Body of pancreas (tissue), 4 donors: ENCODE results near the gene EPB41L5. TPM values are rescaled to one million over a fixed set of nuclear protein-coding genes. Genes with fewer than 3 reads are reported as not detected.

Experiments
- ATAC-seq: fragments of 150-250 bp; one replicate; pipeline ENCODE4 v1.9.1; 2016
- DNase-seq, 4 donors: peaks; one replicate each; pipeline ENCODE4 v3.0.0-alpha.2; 2019
- H3K27ac ChIP-seq, 4 donors: fragments of 200-600 bp; sonication (generic); 1 replicate in 3 of 4; 2 replicates in 1 of 4; pipeline versions ENCODE4 v1.5.1 to v1.6.1; 2016 to 2019; ENCODE audit warnings: mild to moderate bottlenecking in 1 of 4, mixed read lengths in 1 of 4, moderate library complexity in 1 of 4
- H3K27me3 ChIP-seq, 2 donors: fragments of 200-600 bp; sonication (generic); one replicate each; pipeline ENCODE4 v1.6.0; 2016; ENCODE audit warnings: mild to moderate bottlenecking in 1 of 2
- H3K36me3 ChIP-seq, 2 donors: fragments of 200-600 bp; sonication (generic); replicated peaks in 1 of 2; 2 replicates each; pipeline ENCODE4 v1.5.1; 2016; ENCODE audit warnings: low read depth in 2 of 2; ENCODE audit not compliant: insufficient read depth in 1 of 2
- H3K4me1 ChIP-seq: fragments of 200-600 bp; sonication (generic); one replicate; pipeline ENCODE4 v1.6.0; 2016
- H3K4me3 ChIP-seq, 2 donors: fragments of 200-600 bp; sonication (generic); 1 replicate in 1 of 2; 2 replicates in 1 of 2; pipeline ENCODE4 v1.5.1; 2016 to 2019
- H3K9me3 ChIP-seq, 3 donors: fragments of 200-600 bp; sonication (generic); 1 replicate in 2 of 3; 2 replicates in 1 of 3; pipeline ENCODE4 v1.5.1; 2016
- POLR2A ChIP-seq, 3 donors: fragments of 450-650 bp; IDR thresholded peaks; one replicate each; pipeline ENCODE4 v1.6.1; 2016; ENCODE audit warnings: antibody characterized with exemption in 3 of 3, mild to moderate bottlenecking in 2 of 3
- WGBS, 2 donors: methylation state at CpG; one replicate each; pipeline ENCODE4 v1.1.5; 2017; 5-methylcytosine and 5-hydroxymethylcytosine counted together
- intact Hi-C: fragments of 100-400 bp; cut with DNase I; formaldehyde crosslinking; loops from one replicate; pipeline ENCODE4 v1.15.1; 2023
- total RNA-seq, 2 donors: library from RNA; depleted of rRNA; stranded (reverse); fragments of >200 nt; gene quantifications; one replicate each; pipeline ENCODE4 v1.1.0, GENCODE V29; 2016
- TF ChIP-seq, protein P1 (sequence below), 7 experiments: fragments of 450-650 bp in 4 of 7; fragments of 200-600 bp in 3 of 7; sonication (generic) in 3 of 7; IDR thresholded peaks; one replicate each; pipeline ENCODE4 v1.5.1; 2016 to 2019; ENCODE audit warnings: antibody characterized with exemption in 7 of 7

EPB41L5 gene
- total RNA-seq, 2 donors from 2014 or later: 27.2 to 32.6 TPM

DNA sequence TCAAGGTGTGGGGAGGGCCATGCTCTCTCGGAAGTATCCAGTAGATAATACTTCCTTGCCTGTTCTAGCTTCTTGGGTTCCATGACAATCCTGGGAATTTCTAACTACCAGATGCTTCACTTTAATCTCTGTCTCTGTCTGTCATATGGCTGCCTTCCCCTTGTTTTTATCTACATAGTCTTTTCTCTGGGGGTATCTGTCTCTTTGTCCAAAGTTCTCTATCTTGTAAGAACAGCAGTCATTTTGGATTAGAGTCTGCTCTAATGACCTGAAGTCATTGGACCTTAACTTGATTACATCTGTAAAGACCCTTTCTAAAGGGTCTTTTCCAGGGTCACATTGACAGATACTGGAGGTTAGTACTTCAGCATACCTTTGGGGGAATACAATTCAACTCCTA is 11.4 kb upstream of the EPB41L5 start:
- Histone ChIP-seq H3K27me3 (no peaks in the 10 kb centered on the region), H3K27ac (no peak overlapping the region), H3K36me3 (no peaks in the 10 kb centered on the region), H3K4me1 (no peaks in the 10 kb centered on the region), H3K4me3 (no peak overlapping the region), H3K9me3 (no peaks in the 10 kb centered on the region)
- TF ChIP-seq POLR2A (IDR thresholded peaks at IDR 0.05): no peak
- ATAC-seq (no peak), DNase-seq (no peak)
- WGBS, 2 donors: 95 to 100% methylated on average over 1 of the region's 1 CpG
- intact Hi-C loops: no loop called here

DNA sequence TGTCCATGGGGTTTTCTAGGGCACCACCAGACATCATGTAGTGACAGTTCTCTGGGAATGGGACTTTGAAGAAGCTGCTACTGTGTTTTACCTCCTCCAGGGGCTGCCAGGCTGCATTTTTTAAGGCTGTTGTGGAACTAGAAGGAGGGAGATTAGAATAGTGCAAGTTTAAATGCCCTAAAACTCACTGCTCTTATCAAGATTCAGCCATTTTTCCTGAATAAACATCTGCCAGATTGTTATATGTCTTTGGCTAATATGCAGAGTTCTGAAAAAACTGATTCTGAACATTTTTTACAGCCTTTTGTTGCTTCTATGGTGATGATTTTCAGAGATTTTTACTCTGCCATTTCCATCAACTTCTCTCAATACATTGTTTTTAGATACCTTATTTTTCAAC is 8.6 kb upstream of the EPB41L5 start:
- H3K27ac ChIP-seq: no peak overlapping the region
- ATAC-seq: no peak

DNA sequence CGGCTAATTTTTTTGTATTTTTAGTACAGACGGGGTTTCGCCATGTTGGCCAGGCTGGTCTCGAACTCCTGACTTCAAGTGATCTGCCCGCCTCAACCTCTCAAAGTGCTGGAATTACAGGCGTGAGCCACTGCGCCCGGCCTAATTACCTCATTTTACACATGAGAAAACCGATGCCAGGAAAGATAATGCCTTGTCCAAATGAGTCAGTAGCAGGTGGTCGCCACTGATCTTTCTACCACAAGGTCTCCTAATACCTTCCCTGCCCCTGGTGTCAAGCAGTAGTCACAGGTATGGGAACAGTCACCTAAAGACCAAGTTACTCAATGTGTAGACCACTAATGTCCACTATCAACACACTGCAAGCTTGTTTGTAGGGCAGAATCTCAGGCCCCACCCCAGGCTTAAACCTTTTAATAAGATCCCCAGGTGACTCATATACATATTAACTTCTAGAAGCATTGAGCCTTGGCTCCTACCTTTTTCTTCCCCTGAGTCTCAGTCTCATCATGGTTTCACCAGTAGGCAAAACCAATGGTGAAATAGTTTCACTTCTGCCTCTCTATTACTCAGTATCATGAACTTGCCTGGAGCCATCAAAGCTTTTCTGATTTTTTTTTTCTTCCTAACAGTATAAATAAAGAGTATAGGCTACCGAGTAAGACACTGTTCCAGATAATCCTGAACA is 6.9 kb upstream of the EPB41L5 start:
- H3K27ac ChIP-seq: no peak overlapping the region
- TF ChIP-seq POLR2A (IDR thresholded peaks at IDR 0.05): no peak
- TF ChIP-seq, protein P1, sequence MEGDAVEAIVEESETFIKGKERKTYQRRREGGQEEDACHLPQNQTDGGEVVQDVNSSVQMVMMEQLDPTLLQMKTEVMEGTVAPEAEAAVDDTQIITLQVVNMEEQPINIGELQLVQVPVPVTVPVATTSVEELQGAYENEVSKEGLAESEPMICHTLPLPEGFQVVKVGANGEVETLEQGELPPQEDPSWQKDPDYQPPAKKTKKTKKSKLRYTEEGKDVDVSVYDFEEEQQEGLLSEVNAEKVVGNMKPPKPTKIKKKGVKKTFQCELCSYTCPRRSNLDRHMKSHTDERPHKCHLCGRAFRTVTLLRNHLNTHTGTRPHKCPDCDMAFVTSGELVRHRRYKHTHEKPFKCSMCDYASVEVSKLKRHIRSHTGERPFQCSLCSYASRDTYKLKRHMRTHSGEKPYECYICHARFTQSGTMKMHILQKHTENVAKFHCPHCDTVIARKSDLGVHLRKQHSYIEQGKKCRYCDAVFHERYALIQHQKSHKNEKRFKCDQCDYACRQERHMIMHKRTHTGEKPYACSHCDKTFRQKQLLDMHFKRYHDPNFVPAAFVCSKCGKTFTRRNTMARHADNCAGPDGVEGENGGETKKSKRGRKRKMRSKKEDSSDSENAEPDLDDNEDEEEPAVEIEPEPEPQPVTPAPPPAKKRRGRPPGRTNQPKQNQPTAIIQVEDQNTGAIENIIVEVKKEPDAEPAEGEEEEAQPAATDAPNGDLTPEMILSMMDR (IDR thresholded peaks at IDR 0.05): no peak
- H3K36me3 ChIP-seq: no peaks in the 10 kb centered on the region
- no peak for DNase-seq
- ATAC-seq: no peak
- 85 to 89% methylated on average over 11 of the region's 11 CpGs for WGBS, 2 donors
- no peaks in the 10 kb centered on the region for H3K4me1 ChIP-seq
- H3K27me3 ChIP-seq: no peaks in the 10 kb centered on the region
- H3K4me3 ChIP-seq: no peak overlapping the region
- no peaks in the 10 kb centered on the region for H3K9me3 ChIP-seq
- intact Hi-C loops: no loop called here

More for the DNA sequence above, 8.6 kb upstream of the EPB41L5 start:
- no peaks in the 10 kb centered on the region for H3K4me1 ChIP-seq
- H3K36me3 ChIP-seq: no peaks in the 10 kb centered on the region
- no peak overlapping the region for H3K4me3 ChIP-seq
- TF ChIP-seq, protein P1 (IDR thresholded peaks at IDR 0.05): no peak
- no peak for DNase-seq
- no peaks in the 10 kb centered on the region for H3K27me3 ChIP-seq
- H3K9me3 ChIP-seq: no peaks in the 10 kb centered on the region
- intact Hi-C loops: no loop called here

DNA sequence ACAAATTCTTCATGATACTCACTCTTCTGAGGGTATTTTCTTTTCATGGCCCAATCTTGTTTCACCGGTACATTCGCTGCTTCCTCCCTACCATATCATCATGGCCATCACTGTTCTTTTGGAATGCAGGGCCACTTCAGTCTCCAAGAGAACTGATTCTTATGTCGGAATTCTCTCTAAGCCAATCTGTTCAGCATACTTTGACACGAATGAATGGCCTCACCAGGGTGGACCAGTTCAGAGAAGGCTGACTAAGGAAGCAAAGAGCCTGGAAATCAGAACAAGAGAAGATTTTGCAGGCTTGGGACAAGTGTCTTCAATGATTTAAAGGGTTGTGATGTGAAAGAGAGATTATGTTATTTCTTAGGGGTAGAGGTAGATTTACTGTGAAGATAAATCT is 5.0 kb upstream of the EPB41L5 start:
- Histone ChIP-seq H3K4me1 (peaks cover 8% of the 10 kb centered on the region), H3K27ac (no peak overlapping the region), H3K27me3 (no peaks in the 10 kb centered on the region), H3K4me3 (no peak overlapping the region), H3K36me3 (no peaks in the 10 kb centered on the region), H3K9me3 (no peaks in the 10 kb centered on the region)
- TF ChIP-seq, protein P1 (IDR thresholded peaks at IDR 0.05): no peak
- no peak for TF ChIP-seq POLR2A (IDR thresholded peaks at IDR 0.05)
- intact Hi-C loops: no loop called here
- DNase-seq: no peak
- 90 to 97% methylated on average over 4 of the region's 4 CpGs for whole genome bisulfite sequencing, 2 donors
- no peak for ATAC-seq

DNA sequence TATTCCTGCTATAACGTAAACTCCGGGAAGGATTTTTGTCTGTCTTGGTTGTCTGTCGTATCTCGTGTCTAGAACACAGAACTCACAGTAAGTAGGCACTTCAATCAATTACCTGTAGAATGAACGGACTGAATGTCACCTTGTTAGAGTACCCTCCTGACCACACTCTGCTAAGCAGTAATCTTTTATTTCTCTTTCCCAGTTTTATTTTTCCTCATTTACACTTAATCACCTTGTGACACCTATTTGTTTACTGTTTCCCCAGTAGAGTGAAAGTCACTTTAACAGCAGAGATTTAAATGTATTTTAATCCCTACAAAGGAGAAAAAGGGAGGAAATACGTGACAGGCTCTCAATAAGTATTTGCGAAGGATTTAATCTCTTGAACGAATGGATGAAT is 514 bp upstream of the EPB41L5 start:
- intact Hi-C loops: no loop called here
- DNase-seq: no peak
- H3K27ac ChIP-seq: peak overlapping the region; percentile 90 to 100 (median 100)
- no peaks in the 10 kb centered on the region for H3K9me3 ChIP-seq
- WGBS, 2 donors: 3 to 9% methylated on average over 8 of the region's 8 CpGs
- no peaks in the 10 kb centered on the region for H3K27me3 ChIP-seq
- TF ChIP-seq, protein P1 (IDR thresholded peaks at IDR 0.05): no peak
- TF ChIP-seq POLR2A (IDR thresholded peaks at IDR 0.05): no peak
- H3K4me3 ChIP-seq: peak overlapping the region; percentile 14 to 87
- peaks cover 33% of the 10 kb centered on the region for H3K4me1 ChIP-seq
- no peak for ATAC-seq
- no peaks in the 10 kb centered on the region for H3K36me3 ChIP-seq
